Erythroblast (primary cell): ENCODE measurements around the gene KRTAP1-4.

Experiments
- GATA1 ChIP-seq: IDR thresholded peaks from 2 replicates; pipeline ENCODE4 v1.6.1; 2011; ENCODE audit warnings: low read depth, mild to moderate bottlenecking, control low read depth, low read length, moderate library complexity
- POLR2A ChIP-seq: IDR thresholded peaks from 2 replicates; pipeline ENCODE4 v1.6.1; 2011; ENCODE audit warnings: mild to moderate bottlenecking, low read length

GRCh38 chr17:41008811-41009210 lies 21.2 kb downstream of the KRTAP1-4 start, which contains the start of gene KRTAP3-1:
- TF ChIP-seq POLR2A (no peak), GATA1 (no peak)
